ENCODE measurements around the gene TDRD1. TPM values are rescaled to one million over a fixed set of nuclear protein-coding genes. Genes with fewer than 3 reads are reported as not detected.

TDRD1 gene
- total RNA-seq, 1 donor, result 0.10 TPM

DNA sequence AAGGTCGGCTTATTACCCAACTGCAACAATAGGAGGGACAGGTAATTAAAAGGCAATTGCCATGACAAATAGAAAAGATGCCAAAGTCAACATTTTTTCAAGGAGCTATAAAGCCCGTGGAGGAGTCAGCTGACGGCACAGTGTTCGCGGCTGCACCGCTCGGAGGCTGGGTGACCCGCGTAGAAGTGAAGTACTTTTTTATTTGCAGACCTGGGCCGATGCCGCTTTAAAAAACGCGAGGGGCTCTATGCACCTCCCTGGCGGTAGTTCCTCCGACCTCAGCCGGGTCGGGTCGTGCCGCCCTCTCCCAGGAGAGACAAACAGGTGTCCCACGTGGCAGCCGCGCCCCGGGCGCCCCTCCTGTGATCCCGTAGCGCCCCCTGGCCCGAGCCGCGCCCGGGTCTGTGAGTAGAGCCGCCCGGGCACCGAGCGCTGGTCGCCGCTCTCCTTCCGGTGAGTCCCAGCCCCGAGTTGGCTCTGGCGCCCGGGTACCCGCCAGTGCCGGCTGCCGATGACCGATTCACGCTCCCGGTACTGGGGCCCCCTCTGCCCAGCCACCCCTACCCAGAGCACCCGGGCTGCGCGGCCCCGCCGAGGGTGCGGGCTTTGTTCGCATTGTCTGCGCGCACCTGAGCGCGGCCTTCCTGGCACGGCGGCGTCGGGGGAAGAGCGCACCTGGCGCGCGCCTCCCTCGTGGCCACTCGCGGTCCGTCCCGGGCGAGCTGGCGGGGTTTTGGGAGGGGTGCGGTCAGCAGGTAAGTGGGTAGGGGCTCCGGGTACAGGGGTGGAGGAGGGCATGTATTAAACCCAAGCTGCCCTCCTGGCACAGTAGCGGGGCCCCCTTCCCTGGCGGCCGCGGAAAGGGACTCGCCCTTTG is 60.2 kb downstream of the TDRD1 start, which contains the start of gene VWA2:
VWA2 (plus strand) TSS at position 138 of the 877 bp plus-strand sequence. CDS start 9,460 bp downstream, outside the sequence.
- H3K9me3 ChIP-seq (ENCODE audit: low read depth, low read length), result no peaks in the 10 kb centered on the region
- H3K4me3 ChIP-seq (ENCODE audit: low read length), result no peak within 1 kb of the TSS
- H3K27me3 ChIP-seq (ENCODE audit: insufficient read depth, low read length), result peaks cover 52% of the 10 kb centered on the region
- peaks cover 8% of the 10 kb centered on the region for H3K4me1 ChIP-seq (ENCODE audit: insufficient read depth, low read length)

DNA sequence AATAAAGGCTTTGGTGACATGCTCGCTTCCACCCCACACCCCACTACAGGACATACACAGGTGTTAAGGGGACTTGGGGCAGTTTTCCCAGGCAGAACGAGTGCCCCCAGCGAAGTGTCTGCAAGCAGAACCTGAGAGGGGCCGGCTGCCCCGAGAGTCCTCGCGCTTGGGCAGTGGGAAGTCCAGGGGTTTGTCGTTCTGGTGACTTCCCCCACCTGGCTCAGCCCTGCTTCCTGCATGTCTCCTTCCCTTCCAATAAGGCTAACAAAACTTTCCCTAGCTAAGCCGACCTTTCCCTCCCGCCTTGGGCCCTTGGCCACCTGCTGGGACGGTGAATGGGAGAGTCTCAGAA is 60.8 kb downstream of the TDRD1 start:
- peaks cover 8% of the 10 kb centered on the region for H3K4me1 ChIP-seq (ENCODE audit: insufficient read depth, low read length)
- H3K4me3 ChIP-seq (ENCODE audit: low read length), result no peak overlapping the region
- H3K27me3 ChIP-seq (ENCODE audit: insufficient read depth, low read length), result peaks cover 52% of the 10 kb centered on the region
- no peaks in the 10 kb centered on the region for H3K9me3 ChIP-seq (ENCODE audit: low read depth, low read length)

DNA sequence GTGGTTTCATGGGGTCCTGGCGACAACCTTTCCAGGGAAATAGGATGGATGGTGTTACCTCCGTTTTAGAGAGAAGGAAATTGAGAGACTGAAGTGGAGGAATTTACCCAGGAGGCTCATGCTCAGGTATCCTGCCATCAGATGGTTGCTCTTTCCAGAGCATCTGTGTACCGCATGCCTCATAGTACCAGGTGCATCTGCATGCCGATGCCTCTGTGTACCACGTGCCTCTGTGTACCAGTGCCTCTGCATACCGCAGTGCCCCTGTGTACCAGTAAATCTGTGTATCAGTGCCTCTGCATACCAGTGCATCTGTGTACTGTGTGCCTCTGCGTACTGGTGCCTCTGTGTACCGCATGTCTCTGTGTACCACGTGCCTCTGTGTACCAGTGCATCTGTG is 63.1 kb downstream of the TDRD1 start:
- Histone ChIP-seq H3K27me3 (ENCODE audit: insufficient read depth, low read length) (peaks cover 49% of the 10 kb centered on the region), H3K9me3 (ENCODE audit: low read depth, low read length) (no peaks in the 10 kb centered on the region), H3K4me3 (ENCODE audit: low read length) (no peak overlapping the region), H3K4me1 (ENCODE audit: insufficient read depth, low read length) (peaks cover 8% of the 10 kb centered on the region)

DNA sequence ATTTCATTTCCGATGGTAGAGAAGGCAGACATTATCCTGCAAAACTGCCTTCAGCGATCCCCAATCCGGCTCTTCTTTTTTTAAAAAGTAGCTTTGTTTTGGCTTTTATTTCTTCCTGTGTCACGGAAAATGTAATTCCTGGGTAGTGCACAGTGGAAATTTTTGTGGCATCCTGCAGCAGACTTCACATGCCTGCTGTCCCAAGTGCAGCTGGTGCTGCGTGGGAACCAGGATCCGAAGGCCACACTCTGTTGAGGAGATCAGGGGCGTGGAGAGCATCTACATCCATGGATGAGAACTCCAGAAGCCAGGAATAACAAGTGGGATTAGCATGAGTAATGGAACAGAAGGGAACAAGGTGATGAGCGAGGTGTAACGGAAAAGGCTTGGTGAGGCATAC is 64.5 kb downstream of the TDRD1 start:
- Histone ChIP-seq H3K9me3 (ENCODE audit: low read depth, low read length) (no peaks in the 10 kb centered on the region), H3K27me3 (ENCODE audit: insufficient read depth, low read length) (peaks cover 37% of the 10 kb centered on the region), H3K4me3 (ENCODE audit: low read length) (no peak overlapping the region), H3K4me1 (ENCODE audit: insufficient read depth, low read length) (peaks cover 8% of the 10 kb centered on the region)

DNA sequence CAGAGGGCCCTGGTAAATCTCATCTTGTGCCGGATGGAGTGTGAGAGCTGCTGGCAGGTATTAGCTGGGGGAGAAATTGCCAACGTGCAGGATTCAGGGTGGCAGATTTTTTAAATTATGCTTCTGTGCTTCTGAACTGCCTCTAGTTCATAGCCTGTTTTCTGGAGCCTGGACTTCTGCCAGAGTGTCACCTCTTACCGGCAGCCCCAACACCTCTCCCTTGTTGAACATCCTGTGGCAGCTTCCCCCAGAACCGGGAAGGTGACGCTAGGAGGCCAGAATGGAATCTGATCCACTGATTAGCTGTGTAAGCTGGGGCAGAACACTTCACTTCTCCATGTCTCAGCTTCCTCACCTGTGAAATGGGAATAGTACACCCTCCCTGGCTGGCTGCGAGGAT is 65.0 kb downstream of the TDRD1 start:
- peaks cover 6% of the 10 kb centered on the region for H3K4me1 ChIP-seq (ENCODE audit: insufficient read depth, low read length)
- peaks cover 32% of the 10 kb centered on the region for H3K27me3 ChIP-seq (ENCODE audit: insufficient read depth, low read length)
- no peak overlapping the region for H3K4me3 ChIP-seq (ENCODE audit: low read length)

GRCh38 chr10:114245121-114245791 is 66.1 kb downstream of the TDRD1 start:
- Histone ChIP-seq H3K9me3 (ENCODE audit: low read depth, low read length) (no peaks in the 10 kb centered on the region), H3K27me3 (ENCODE audit: insufficient read depth, low read length) (peaks cover 21% of the 10 kb centered on the region), H3K4me1 (ENCODE audit: insufficient read depth, low read length) (no peaks in the 10 kb centered on the region), H3K4me3 (ENCODE audit: low read length) (no peak overlapping the region)

More for the DNA sequence above, 65.0 kb downstream of the TDRD1 start:
- H3K9me3 ChIP-seq (ENCODE audit: low read depth, low read length), result no peaks in the 10 kb centered on the region

- peaks cover 12% of the 10 kb centered on the region for H3K27me3 ChIP-seq (ENCODE audit: insufficient read depth, low read length)
- H3K4me3 ChIP-seq (ENCODE audit: low read length), result no peak overlapping the region
- H3K9me3 ChIP-seq (ENCODE audit: low read depth, low read length), result no peaks in the 10 kb centered on the region
- no peaks in the 10 kb centered on the region for H3K4me1 ChIP-seq (ENCODE audit: insufficient read depth, low read length)
Observed at GRCh38 chr10:114246679-114247305, 67.6 kb downstream of the TDRD1 start.

DNA sequence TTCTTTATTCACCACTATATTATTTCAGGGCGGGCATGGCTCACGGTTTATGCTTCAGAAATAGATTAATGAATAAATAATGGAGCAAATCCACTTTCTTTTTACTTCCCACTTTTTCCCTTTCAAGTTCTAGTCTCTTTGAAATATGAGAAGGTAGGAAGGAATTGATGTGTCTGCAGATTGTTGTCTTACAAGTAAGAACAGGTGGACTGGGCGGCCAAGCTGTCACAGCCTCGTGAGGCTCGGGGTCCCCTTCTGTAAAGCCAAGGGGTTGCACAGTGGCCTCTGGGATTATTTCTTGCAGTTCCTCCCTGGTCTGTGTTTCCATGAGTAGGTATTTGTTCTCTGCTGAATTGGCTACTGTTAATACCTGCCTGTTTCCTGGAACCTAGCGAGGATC is 71.1 kb downstream of the TDRD1 start:
- H3K27me3 ChIP-seq (ENCODE audit: insufficient read depth, low read length), result no peaks in the 10 kb centered on the region
- no peaks in the 10 kb centered on the region for H3K4me1 ChIP-seq (ENCODE audit: insufficient read depth, low read length)
- no peaks in the 10 kb centered on the region for H3K9me3 ChIP-seq (ENCODE audit: low read depth, low read length)
- H3K4me3 ChIP-seq (ENCODE audit: low read length), result no peak overlapping the region

- H3K4me3 ChIP-seq (ENCODE audit: low read length), result no peak overlapping the region
- no peaks in the 10 kb centered on the region for H3K4me1 ChIP-seq (ENCODE audit: insufficient read depth, low read length)
- no peaks in the 10 kb centered on the region for H3K27me3 ChIP-seq (ENCODE audit: insufficient read depth, low read length)
- no peaks in the 10 kb centered on the region for H3K9me3 ChIP-seq (ENCODE audit: low read depth, low read length)
Observed at GRCh38 chr10:114250716-114251115, 71.6 kb downstream of the TDRD1 start.

DNA sequence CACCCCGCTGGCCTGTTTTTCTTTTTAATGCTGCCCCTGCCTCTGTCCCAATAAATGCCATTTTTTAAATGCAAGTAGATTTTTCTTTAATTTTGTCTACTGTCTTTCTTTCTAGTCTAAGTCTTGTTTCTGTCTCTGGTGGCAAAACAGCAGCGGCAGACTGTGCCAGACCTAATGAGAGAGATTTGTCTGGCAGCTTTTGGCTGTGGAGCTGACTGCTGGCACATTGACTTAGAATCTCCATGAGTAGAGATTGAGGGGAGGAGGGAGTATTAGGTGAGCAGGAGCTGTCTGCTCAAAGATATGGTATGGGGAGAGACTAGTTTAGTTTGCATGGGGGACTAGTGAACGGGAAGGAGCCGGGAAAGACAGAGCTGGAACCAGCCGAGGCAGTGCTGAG is 72.9 kb downstream of the TDRD1 start:
- Histone ChIP-seq H3K9me3 (ENCODE audit: low read depth, low read length) (no peaks in the 10 kb centered on the region), H3K4me3 (ENCODE audit: low read length) (no peak overlapping the region), H3K27me3 (ENCODE audit: insufficient read depth, low read length) (no peaks in the 10 kb centered on the region), H3K4me1 (ENCODE audit: insufficient read depth, low read length) (no peaks in the 10 kb centered on the region)

GRCh38 chr10:114252883-114253282 is 73.7 kb downstream of the TDRD1 start:
- no peaks in the 10 kb centered on the region for H3K27me3 ChIP-seq (ENCODE audit: insufficient read depth, low read length)
- no peak overlapping the region for H3K4me3 ChIP-seq (ENCODE audit: low read length)
- H3K4me1 ChIP-seq (ENCODE audit: insufficient read depth, low read length), result no peaks in the 10 kb centered on the region
- H3K9me3 ChIP-seq (ENCODE audit: low read depth, low read length), result no peaks in the 10 kb centered on the region

GRCh38 chr10:114255227-114255626 is 76.1 kb downstream of the TDRD1 start:
- no peaks in the 10 kb centered on the region for H3K4me1 ChIP-seq (ENCODE audit: insufficient read depth, low read length)
- no peaks in the 10 kb centered on the region for H3K9me3 ChIP-seq (ENCODE audit: low read depth, low read length)
- H3K27me3 ChIP-seq (ENCODE audit: insufficient read depth, low read length), result no peaks in the 10 kb centered on the region
- H3K4me3 ChIP-seq (ENCODE audit: low read length), result no peak overlapping the region

DNA sequence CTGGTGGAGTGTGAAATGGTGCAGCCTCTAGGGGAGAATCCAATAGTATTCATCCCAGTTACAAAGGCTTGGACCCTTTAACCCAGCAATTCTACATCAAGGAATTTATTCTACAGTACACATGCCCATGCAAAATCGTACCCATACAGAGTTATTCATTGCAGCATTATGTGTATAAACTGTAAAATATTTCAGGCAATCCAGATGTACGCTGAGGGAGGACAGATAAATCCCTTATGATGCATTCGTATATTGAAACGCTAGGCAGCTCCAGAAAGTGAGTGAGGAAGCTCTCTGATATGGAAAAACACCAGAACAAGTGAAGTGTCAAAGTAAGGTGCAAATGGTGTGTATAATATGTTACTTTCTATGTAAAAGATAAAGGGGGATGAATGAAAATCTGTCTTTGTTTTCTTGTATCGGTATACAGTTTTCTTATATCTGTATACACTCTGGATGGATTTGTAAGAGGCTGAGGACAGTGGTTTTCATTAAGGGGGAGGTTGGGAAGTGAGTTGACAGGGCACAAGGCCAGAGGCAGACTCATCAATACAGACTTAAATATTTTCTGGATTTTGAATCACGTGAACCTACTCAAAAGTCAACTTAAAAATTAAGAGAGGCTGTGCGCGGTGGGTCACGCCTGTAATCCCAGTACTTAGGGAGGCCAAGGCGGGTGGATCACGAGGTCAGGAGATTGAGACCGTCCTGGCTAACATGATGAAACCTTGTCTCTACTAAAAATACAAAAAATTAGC is 77.0 kb downstream of the TDRD1 start:
- H3K4me3 ChIP-seq (ENCODE audit: low read length), result no peak overlapping the region
- H3K9me3 ChIP-seq (ENCODE audit: low read depth, low read length), result no peaks in the 10 kb centered on the region
- no peaks in the 10 kb centered on the region for H3K27me3 ChIP-seq (ENCODE audit: insufficient read depth, low read length)
- no peaks in the 10 kb centered on the region for H3K4me1 ChIP-seq (ENCODE audit: insufficient read depth, low read length)

GRCh38 chr10:114256822-114257221 is 77.7 kb downstream of the TDRD1 start:
- Histone ChIP-seq H3K4me3 (ENCODE audit: low read length) (no peak overlapping the region), H3K9me3 (ENCODE audit: low read depth, low read length) (no peaks in the 10 kb centered on the region), H3K27me3 (ENCODE audit: insufficient read depth, low read length) (no peaks in the 10 kb centered on the region), H3K4me1 (ENCODE audit: insufficient read depth, low read length) (no peaks in the 10 kb centered on the region)

DNA sequence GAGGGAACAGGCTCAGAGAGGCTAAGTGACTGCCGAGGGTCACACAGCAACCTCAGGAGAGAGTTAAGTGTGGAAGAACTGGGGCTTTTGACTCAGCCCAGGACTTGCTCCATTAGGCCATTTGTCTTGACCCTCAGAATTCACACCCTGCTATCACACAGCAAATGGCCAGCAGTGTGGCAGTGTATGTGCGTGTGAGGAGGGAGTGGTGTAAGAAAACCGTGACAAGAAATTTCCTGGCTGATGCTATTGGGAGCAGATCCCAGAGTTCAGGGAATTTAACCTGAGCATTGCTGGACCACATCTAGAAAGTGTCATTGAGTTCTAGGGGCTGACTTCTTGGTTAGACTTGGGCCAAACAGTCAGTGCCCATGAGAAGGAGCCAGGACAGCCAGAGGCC is 78.3 kb downstream of the TDRD1 start:
- Histone ChIP-seq H3K9me3 (ENCODE audit: low read depth, low read length) (no peaks in the 10 kb centered on the region), H3K4me3 (ENCODE audit: low read length) (no peak overlapping the region), H3K27me3 (ENCODE audit: insufficient read depth, low read length) (no peaks in the 10 kb centered on the region), H3K4me1 (ENCODE audit: insufficient read depth, low read length) (no peaks in the 10 kb centered on the region)

Data from mononuclear cell (primary cell).